ENCODE results near the gene LHB.

LHB gene

GRCh38 chr19:49010453-49010852, 6.4 kb downstream of the LHB start:
- DNase-seq (ENCODE audit: low read depth), result no peak

GRCh38 chr19:49009828-49010227, 7.1 kb downstream of the LHB start:
- no peak for DNase-seq (ENCODE audit: low read depth)

DNA sequence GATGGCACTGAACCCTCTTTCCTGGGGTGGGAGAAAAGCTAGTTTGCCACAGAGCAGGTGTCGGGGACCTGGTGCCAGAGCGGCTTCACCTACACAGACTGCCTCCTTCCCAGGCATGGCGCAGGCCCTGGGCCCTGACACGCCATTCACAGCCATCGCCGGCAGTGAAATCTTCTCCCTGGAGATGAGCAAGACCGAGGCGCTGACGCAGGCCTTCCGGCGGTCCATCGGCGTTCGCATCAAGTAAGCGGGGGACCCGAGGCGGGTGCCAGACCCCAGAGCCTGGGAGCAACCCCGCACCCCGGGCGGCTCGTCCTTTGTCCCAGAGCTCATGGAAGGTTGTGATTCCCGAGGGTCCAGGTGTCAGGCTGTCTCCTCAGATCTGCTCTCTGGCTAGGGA, 10.0 kb downstream of the LHB start:
- no peak for DNase-seq (ENCODE audit: low read depth)

- DNase-seq (ENCODE audit: low read depth), result no peak
Measured at GRCh38 chr19:49004964-49005614, 11.8 kb downstream of the LHB start.

GRCh38 chr19:49004133-49004532, 12.8 kb downstream of the LHB start:
- no peak for DNase-seq (ENCODE audit: low read depth)

DNA sequence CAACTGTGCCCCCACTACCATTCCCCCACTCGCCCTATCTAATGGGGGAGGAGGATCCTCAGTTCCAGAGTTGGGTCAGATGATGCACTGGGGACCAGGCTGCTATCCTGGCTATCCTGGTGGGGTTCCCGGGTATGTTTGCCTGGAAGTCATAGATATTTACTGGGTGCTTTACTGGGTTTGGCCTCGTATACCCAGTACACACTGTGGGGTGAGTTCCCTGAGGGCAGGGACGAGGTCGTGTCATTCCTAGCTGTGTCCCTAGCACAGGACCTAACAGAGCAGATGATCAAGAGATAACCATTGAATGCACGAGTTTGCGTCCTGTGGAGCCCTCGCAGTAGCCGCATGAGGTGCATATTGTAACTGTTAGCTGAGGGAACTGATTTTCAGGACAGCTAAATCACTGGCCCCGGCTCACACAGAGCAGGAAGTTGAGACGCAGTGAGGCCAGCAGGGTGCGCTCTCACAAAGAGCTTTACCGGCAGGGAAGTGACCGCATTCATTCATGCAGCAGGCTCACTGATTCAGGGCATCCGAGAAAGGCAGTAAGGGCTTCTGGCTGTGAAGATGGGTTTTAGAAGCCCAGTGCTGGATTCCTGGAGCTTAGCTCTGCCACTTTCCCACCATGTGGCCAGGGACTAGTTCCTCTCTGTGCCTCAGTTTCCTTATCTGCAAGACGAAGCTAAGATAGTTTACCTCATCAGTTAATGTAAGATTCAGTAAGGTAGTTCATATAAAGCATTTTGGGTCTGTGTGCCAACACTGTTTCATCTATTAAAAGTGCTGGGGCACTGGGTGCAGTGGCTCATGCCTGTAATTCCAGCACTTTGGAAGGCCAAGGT, 17.2 kb downstream of the LHB start:
- peak; percentile 62 for DNase-seq (ENCODE audit: low read depth)

DNA sequence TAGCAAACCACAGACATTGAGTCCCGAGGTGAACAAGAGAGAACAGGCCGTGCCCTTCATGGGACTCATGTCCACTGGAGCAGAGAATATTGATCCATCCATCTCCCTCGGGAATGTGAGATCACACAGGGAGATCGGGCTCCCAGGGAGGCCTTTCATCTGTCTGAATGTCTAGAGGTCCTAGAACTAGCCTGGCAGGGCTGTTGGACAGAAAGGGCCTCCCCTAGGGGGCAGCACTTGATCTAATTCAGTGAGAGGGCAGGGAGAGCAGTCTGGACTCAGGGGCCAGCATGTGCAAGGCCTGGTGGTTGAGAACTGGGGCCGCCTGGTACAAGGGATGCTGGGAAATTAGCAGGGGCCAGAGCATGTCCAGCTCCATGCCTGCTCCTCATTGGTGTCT, 18.9 kb downstream of the LHB start:
- peak; percentile 40 for DNase-seq (ENCODE audit: low read depth)

DNA sequence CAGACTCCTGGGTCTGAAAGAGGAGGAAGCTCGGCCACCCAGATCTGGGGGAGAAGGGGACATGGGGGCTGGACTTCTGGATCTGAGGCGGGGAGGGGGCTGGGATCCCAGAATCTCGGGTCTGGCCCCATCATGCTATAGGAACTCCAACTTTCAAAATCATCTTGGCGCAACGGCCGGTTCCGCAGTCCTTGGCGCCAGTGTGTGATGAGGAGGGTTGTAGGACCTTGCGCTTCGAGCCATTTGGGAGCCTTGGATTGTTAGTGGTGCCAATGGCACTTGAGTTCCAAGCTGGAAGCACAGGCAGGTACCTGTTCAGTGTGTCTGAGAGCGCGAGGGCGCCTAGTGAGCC, 22.9 kb downstream of the LHB start:
- no peak for DNase-seq (ENCODE audit: low read depth)

DNA sequence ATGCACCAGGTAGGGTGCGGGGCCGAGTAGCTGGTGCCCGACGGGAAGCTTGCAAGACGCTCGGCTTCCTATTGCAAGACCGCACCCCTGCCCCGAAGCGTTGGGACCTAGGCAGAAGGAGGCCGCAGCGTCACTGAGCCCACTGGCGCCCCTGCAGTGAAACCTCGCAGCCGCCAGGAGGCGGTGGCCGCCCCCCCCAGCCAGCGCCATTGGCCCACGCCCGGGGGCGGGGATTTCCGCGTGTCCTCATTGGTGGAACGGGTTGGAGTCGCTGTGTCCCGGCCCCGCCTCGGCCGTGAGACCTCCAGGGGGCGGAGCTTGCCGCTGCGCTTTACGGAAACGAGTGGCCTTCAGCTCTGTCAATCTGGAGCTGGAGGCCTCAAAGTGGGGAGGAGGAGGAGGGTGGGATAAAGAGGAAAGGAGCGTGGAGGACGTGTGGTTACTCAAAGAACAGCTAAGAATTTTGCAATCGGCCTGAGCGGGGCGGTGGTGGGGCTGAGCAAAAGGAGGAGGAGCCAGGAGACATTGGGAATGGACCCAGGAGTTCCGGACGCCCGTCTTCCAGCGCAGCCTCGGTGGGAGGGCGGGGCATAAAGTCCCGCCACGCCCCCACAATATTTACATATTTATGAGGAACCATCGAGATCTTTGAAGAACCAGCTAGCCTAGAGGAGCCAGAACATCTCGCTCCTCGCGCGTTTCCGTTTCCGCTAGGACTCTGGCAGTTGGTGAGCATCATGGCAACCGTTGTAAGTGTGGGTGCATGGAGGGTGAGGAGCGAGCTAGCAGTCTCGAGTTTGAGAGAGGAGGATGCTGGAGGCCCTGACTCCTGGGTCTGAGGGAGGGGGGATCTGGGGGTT, 23.5 kb downstream of the LHB start, which contains the start of the genes GYS1 and RUVBL2:
Gene GYS1, minus strand, starts transcription at position 135 of the 860 bp plus-strand sequence. CDS start 197 bp downstream, outside the sequence.
Gene RUVBL2, plus strand, starts transcription at position 713 of the 860 bp plus-strand sequence. Its CDS starts 25 bp downstream, at position 738.
- peak; percentile 99 for DNase-seq (ENCODE audit: low read depth)

DNA sequence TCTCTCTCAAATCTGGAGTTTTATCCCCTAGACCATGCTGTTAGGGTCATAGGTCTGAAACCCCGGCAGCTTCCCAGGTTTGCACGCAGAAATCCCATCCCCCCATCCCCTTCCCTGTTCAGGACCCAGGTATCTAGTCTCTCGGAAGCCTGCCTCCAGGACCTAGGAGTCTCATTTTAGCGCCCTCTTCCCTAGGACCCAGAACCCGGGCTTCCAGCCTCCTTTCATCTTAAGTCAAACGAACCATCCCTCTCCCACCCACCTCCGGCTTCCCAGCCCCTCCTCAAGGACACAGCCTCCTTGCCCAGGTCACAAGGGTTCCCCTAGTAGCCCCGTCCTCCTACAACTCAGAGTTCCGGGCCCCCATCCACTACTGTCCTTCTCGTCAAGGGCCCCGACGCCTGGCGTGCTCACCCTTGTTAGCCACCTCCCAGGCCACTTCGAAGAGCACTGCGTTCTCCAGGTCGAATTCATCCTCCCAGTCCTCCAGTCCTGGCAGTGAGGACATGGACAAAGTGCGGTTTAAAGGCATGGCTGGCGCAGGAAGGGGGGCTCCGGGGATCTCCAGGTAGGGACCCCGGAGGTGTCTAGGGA, 24.2 kb downstream of the LHB start:
- DNase-seq (ENCODE audit: low read depth), result no peak

DNA sequence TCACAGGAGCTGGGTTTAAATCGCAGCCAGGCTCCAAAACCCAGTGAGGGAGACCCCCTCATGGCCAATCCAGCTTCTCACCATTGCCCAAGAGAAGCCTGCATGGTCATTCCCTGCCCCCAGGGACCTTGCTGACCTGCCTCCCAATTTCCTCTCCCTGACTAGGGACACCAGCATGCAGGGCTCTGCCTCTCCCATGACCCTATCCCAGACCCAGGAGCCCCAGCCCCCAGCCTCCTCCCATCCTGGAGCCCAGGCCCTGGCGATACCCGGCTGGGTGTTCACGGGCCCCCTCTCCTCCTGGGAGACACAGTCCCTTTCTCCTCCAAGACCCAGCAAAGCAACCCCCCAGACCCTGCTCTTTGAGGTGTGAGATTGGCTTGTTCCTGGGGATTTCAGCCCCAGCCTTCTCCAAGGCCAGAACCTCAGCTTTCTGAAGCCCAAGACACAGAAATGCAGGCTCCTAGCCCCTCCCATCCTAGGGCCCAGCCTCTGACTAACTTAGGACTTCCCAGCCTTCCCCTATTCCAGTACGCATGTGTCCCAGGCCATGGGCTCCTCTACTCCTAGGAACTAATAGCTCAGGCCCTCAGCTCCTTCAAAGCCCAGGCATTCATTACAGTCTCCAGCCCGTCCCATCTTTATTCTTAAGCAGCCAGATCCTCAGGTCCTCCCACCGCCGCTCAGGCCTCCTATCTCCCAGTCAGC, 24.9 kb downstream of the LHB start:
- DNase-seq (ENCODE audit: low read depth), result no peak

DNA sequence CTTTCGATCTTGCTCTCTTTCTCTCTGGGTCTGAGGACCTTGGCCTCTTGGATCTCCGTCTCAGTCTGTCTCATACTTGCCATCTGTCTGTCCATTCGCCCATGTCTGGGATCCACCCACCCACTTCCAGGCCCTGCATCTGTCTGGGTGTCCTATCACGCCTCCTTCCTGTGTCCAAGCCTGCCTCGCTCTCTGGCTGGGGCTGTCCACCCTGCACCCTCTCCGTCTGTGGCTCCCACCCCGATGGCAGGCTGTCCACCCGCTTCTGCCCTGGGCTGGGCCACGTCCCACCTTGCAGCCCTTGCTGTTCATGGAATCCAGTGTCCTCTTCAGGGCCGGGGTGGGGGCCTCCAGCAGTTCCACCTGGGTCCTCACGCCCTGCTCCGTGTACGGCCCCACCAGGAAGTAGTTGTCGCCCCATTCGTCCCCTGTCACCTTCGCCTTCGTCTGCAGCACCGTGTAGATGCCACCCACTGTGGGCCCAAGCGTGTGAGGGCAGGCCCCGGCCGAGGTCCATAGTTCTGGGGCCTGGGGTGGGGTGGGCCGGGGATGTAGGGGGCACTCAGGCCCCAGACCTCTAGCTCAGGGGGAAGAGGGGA, 25.8 kb downstream of the LHB start:
- no peak for DNase-seq (ENCODE audit: low read depth)

DNA sequence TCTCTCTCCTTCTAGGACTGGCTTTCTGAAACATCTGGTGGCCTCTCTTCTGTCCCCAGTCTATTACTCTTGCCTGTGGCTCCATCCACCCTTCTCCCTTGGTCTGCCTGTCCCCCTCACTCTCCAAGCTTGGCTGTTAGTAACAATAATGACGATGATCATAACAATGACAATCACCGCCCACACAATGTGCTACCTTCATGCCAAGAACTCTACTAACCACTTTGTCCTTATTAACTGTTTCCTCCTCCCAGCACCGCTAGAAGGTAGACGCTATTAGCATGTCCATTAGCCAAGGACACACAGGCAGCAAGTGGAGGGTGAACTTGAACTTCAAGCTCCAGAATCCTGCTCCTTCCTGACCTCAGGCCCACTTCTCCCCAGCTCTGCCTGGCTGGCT, 26.5 kb downstream of the LHB start:
- no peak for DNase-seq (ENCODE audit: low read depth)

DNA sequence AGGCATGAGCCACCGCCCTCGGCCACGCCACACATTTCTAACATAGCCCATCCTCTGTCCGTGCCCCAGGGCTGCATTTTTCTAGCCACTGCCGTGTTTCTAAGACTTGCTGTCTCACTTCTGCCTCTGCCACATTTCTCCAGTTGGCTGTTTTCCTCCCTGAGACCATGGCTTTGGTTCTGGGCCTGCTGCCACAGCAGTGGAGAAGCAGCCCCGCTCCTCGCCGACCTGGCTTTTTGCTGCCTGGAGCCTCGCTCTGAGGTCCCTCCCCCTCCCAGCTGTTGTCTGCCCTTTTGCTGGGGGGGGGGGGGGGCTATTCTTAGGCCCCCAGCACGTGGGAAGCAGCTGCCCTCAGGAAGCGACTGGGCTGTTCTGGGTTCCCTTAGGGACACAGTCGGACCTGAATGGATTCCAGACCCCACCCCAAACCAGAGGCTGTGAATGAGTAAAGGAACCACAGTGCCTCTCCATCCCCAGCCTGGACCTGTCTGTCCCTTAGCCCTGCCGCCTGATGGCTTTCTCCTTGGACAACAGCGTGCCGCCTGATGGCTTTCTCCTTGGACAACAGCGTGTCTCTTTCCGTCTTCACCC, 27.1 kb downstream of the LHB start:
- no peak for DNase-seq (ENCODE audit: low read depth)

DNA sequence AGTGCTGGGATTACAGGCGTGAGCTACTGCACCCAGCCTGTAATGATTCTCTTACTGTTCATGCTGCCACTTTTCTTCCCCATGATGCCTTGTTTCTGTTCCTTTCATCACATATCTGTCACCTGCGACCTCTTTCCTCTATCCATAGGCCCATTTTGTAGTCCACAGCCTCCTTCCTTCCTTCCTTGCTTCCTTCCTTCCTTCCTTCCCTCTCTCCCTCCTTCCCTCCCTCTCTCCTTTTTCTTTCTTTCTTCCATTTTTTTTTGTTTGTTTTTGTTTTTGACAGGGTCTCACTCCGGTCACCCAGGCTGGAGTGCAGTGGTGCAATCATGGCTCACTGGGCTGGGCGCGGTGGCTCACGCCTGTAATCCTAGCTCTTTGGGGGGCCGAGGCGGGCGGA, 28.0 kb downstream of the LHB start:
- DNase-seq (ENCODE audit: low read depth), result no peak

GRCh38 chr19:48988286-48988685, 28.6 kb downstream of the LHB start:
- no peak for DNase-seq (ENCODE audit: low read depth)

GRCh38 chr19:48987323-48987722, 29.6 kb downstream of the LHB start:
- DNase-seq (ENCODE audit: low read depth), result no peak

DNA sequence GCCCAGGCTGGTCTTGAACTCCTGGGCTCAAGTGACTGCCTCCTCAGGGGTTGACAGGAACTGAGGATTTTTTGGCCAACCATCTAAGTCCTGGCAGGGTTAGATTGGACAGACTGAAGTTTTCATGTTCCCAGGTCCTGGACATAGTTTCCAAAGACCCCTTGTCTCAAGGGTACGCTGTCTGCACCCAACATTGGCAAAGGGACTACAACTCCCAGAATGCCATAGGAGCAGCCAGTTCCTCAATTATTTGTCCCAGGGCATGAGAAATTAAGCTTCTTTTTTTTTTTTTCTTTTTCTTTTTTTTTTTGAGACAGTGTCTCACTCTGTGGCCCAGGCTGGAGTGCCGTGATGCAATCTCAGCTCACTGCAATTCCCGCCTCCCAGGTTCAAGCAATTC, 30.7 kb downstream of the LHB start:
- DNase-seq (ENCODE audit: low read depth), result no peak

- no peak for DNase-seq (ENCODE audit: low read depth)
Measured at GRCh38 chr19:48985711-48986110, 31.2 kb downstream of the LHB start.

- no peak for DNase-seq (ENCODE audit: low read depth)
Measured at GRCh38 chr19:48982280-48982679, 34.6 kb downstream of the LHB start.

DNA sequence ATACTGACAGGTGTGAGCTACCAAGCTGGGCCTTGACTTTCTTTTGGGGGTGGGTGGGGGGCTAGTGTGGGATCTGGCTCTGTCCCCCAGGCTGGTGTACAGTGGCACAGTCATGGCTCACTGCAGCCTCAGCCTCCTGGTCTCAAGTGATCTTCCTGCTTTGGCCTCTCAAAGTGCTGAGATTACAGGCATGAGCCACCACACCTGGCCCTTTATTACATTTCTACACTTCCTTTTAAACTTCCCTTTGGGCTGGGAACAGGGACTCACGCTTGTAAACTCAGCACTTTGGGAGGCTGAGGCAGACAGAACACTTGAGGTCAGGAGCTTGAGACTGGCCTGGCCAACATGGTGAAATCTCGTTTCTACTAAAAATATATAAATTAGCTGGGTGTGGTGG, 39.8 kb downstream of the LHB start:
- no peak for DNase-seq (ENCODE audit: low read depth)

All from stimulated activated CD8-positive, alpha-beta memory T cell treated with anti-CD3 and anti-CD28 coated beads, Interleukin-4, amount 100 ng/mL, for 24 hours (primary cell).